ENCODE results near the gene CA5A. TPM values are rescaled to one million over a fixed set of nuclear protein-coding genes. Genes with fewer than 3 reads are reported as not detected.

The CA5A gene
- total and polyA plus RNA-seq, 2 of the 13 experiments (the other 11 are each of a cell fraction or from before 2014, with no cell fraction given): 66.8 to 106 TPM

DNA sequence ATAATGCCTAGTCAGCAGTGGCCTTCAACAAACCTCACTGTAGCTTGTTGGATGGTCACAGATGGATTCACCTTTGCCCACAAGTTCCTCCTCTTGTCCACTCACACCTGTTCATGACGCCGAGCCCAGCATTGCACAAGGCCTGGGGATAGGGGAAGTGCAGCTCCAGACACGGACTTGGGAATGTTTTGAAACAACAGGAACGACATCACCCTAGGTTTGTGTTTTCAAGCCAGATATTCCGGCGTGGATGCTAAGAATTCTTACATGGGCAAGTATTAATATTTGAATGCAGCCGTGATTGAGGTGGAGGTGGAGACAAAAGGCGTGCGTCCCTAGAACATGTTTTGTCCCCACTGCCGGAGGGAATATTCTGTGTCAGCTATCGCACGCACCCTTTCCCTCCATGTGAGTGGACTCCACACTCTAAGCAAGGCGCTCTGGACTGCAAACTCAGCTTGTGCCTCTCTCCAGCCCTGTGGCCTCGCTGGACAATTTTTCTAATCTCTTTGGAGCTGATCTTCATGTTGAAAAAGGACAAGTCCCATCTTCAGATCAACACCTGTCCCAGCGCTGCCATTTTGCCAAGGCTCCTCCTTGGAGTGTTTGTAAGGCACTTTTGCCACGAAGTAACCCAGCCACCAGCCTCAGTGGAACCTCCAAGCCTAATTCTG, 12.9 kb upstream of the CA5A start (continued):
- TF ChIP-seq, protein P1, sequence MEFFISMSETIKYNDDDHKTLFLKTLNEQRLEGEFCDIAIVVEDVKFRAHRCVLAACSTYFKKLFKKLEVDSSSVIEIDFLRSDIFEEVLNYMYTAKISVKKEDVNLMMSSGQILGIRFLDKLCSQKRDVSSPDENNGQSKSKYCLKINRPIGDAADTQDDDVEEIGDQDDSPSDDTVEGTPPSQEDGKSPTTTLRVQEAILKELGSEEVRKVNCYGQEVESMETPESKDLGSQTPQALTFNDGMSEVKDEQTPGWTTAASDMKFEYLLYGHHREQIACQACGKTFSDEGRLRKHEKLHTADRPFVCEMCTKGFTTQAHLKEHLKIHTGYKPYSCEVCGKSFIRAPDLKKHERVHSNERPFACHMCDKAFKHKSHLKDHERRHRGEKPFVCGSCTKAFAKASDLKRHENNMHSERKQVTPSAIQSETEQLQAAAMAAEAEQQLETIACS (CRISPR knock-in tag; IDR thresholded peaks at IDR 0.05): no peak
- TF ChIP-seq XBP1 (CRISPR knock-in tag; IDR thresholded peaks at IDR 0.05) (no peak), TMF1 (CRISPR knock-in tag; IDR thresholded peaks at IDR 0.05; ENCODE audit: low read depth) (peak; percentile 39; the same call in 1 of the 2 replicates), ZNF121 (CRISPR knock-in tag; IDR thresholded peaks at IDR 0.05) (no peak), ZNF549 (CRISPR knock-in tag; IDR thresholded peaks at IDR 0.05) (no peak), ZNF83 (CRISPR knock-in tag; IDR thresholded peaks at IDR 0.05; ENCODE audit: borderline replicate concordance) (no peak), GATAD2A (CRISPR knock-in tag; IDR thresholded peaks at IDR 0.05) (peak; percentile 81), TAF1 (CRISPR knock-in tag; IDR thresholded peaks at IDR 0.05) (0 out of 2 replicates have a peak, but pooled peaks have one; percentile 36), NRL (CRISPR knock-in tag; IDR thresholded peaks at IDR 0.05; ENCODE audit: borderline replicate concordance) (0 out of 2 replicates have a peak, but pooled peaks have one; percentile 52), JDP2 (CRISPR knock-in tag; IDR thresholded peaks at IDR 0.05; ENCODE audit: borderline replicate concordance) (no peak), EZH2 (conservative IDR thresholded peaks at IDR 0.05; ENCODE audit: low read depth, low read length) (no peak), ZNF543 (CRISPR knock-in tag; IDR thresholded peaks at IDR 0.05) (0 out of 2 replicates have a peak, but pooled peaks have one; percentile 52), ZNF749 (CRISPR knock-in tag; IDR thresholded peaks at IDR 0.05; ENCODE audit: borderline replicate concordance) (no peak), RBAK (CRISPR knock-in tag; IDR thresholded peaks at IDR 0.05) (no peak), ZNF709 (CRISPR knock-in tag; IDR thresholded peaks at IDR 0.05) (no peak; the same call in 1 of the 2 replicates)
- TF ChIP-seq, protein P2, sequence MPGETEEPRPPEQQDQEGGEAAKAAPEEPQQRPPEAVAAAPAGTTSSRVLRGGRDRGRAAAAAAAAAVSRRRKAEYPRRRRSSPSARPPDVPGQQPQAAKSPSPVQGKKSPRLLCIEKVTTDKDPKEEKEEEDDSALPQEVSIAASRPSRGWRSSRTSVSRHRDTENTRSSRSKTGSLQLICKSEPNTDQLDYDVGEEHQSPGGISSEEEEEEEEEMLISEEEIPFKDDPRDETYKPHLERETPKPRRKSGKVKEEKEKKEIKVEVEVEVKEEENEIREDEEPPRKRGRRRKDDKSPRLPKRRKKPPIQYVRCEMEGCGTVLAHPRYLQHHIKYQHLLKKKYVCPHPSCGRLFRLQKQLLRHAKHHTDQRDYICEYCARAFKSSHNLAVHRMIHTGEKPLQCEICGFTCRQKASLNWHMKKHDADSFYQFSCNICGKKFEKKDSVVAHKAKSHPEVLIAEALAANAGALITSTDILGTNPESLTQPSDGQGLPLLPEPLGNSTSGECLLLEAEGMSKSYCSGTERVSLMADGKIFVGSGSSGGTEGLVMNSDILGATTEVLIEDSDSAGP (CRISPR knock-in tag; IDR thresholded peaks at IDR 0.05; ENCODE audit: borderline replicate concordance): peak; percentile 78
- TF ChIP-seq, protein P3, sequence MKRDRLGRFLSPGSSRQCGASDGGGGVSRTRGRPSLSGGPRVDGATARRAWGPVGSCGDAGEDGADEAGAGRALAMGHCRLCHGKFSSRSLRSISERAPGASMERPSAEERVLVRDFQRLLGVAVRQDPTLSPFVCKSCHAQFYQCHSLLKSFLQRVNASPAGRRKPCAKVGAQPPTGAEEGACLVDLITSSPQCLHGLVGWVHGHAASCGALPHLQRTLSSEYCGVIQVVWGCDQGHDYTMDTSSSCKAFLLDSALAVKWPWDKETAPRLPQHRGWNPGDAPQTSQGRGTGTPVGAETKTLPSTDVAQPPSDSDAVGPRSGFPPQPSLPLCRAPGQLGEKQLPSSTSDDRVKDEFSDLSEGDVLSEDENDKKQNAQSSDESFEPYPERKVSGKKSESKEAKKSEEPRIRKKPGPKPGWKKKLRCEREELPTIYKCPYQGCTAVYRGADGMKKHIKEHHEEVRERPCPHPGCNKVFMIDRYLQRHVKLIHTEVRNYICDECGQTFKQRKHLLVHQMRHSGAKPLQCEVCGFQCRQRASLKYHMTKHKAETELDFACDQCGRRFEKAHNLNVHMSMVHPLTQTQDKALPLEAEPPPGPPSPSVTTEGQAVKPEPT (CRISPR knock-in tag; IDR thresholded peaks at IDR 0.05; ENCODE audit: low read depth): peak; percentile 78; the same call in 1 of the 2 replicates
- TF ChIP-seq, protein P4, sequence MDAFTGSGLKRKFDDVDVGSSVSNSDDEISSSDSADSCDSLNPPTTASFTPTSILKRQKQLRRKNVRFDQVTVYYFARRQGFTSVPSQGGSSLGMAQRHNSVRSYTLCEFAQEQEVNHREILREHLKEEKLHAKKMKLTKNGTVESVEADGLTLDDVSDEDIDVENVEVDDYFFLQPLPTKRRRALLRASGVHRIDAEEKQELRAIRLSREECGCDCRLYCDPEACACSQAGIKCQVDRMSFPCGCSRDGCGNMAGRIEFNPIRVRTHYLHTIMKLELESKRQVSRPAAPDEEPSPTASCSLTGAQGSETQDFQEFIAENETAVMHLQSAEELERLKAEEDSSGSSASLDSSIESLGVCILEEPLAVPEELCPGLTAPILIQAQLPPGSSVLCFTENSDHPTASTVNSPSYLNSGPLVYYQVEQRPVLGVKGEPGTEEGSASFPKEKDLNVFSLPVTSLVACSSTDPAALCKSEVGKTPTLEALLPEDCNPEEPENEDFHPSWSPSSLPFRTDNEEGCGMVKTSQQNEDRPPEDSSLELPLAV (CRISPR knock-in tag; conservative IDR thresholded peaks at IDR 0.05; ENCODE audit: low read depth): no peak
- TF ChIP-seq, protein P5, sequence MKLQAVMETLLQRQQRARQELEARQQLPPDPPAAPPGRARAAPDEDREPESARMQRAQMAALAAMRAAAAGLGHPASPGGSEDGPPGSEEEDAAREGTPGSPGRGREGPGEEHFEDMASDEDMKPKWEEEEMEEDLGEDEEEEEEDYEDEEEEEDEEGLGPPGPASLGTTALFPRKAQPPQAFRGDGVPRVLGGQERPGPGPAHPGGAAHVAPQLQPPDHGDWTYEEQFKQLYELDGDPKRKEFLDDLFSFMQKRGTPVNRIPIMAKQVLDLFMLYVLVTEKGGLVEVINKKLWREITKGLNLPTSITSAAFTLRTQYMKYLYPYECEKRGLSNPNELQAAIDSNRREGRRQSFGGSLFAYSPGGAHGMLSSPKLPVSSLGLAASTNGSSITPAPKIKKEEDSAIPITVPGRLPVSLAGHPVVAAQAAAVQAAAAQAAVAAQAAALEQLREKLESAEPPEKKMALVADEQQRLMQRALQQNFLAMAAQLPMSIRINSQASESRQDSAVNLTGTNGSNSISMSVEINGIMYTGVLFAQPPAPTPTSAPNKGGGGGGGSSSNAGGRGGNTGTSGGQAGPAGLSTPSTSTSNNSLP (IDR thresholded peaks at IDR 0.05; ENCODE audit: low read depth, low read length): no peak
